HepG2 (cell line): Measurements from ENCODE around the gene TEDC1. TPM values are rescaled to one million over a fixed set of nuclear protein-coding genes. Genes with fewer than 3 reads are reported as not detected.

ENCODE experiments used
- CENPX ChIP-seq: sonication (generic); formaldehyde crosslinking; IDR thresholded peaks from 2 replicates; pipeline ENCODE4 v1.9.0; 2021; ENCODE audit warnings: mild to moderate bottlenecking, missing genetic modification reagents, moderate library complexity
- CHCHD3 ChIP-seq: sonication (generic); formaldehyde crosslinking; IDR thresholded peaks from 2 replicates; pipeline ENCODE4 v1.8.0; 2022; ENCODE audit warnings: mild to moderate bottlenecking, missing genetic modification reagents, moderate library complexity
- DNMT3B ChIP-seq: conservative IDR thresholded peaks from 2 replicates; pipeline ENCODE4 v1.6.1; 2016; ENCODE audit warnings: missing biosample characterization, control low read depth
- FOSL2 ChIP-seq: sonication (generic); formaldehyde crosslinking; IDR thresholded peaks from 2 replicates; pipeline ENCODE4 v1.4.0; 2020; ENCODE audit warnings: missing genetic modification reagents
- FOXK1 ChIP-seq: sonication (generic); formaldehyde crosslinking; IDR thresholded peaks from 2 replicates; pipeline ENCODE4 v1.4.0; 2020; ENCODE audit warnings: low read depth, missing genetic modification reagents, borderline replicate concordance
- FOXK2 ChIP-seq: fragments of 450-650 bp; IDR thresholded peaks from 2 replicates; pipeline ENCODE4 v1.6.1; 2016
- GZF1 ChIP-seq: sonication (generic); formaldehyde crosslinking; IDR thresholded peaks from 2 replicates; pipeline ENCODE4 v1.5.1; 2020; ENCODE audit warnings: mild to moderate bottlenecking, missing genetic modification reagents
- IKZF4 ChIP-seq: sonication (generic); formaldehyde crosslinking; IDR thresholded peaks from 2 replicates; pipeline ENCODE4 v1.5.1; 2020; ENCODE audit warnings: borderline replicate concordance, mild to moderate bottlenecking, low read depth, missing genetic modification reagents; ENCODE audit errors: not compliant biosample characterization
- ISL2 ChIP-seq: sonication (generic); formaldehyde crosslinking; IDR thresholded peaks from 2 replicates; pipeline ENCODE4 v1.5.0; 2020; ENCODE audit warnings: missing genetic modification reagents
- KLF15 ChIP-seq: sonication (generic); formaldehyde crosslinking; IDR thresholded peaks from 2 replicates; pipeline ENCODE4 v1.8.1; 2023; ENCODE audit warnings: borderline replicate concordance, mild to moderate bottlenecking, inconsistent platforms, missing genetic modification reagents, mixed read lengths
- MXI1 ChIP-seq: IDR thresholded peaks from 3 replicates; pipeline ENCODE4 v1.6.1; 2012; ENCODE audit warnings: low read depth, low read length, inconsistent platforms, borderline replicate concordance
- MYC ChIP-seq: sonication (generic); formaldehyde crosslinking; IDR thresholded peaks from 2 replicates; pipeline ENCODE4 v1.9.0; 2021; ENCODE audit warnings: missing genetic modification reagents, borderline replicate concordance
- NR3C1 ChIP-seq: sonication (generic); formaldehyde crosslinking; IDR thresholded peaks from 2 replicates; pipeline ENCODE4 v1.4.0; 2020; ENCODE audit warnings: missing genetic modification reagents
- PTBP1 ChIP-seq: fragments of 200-400 bp; formaldehyde crosslinking; IDR thresholded peaks from 2 replicates; pipeline ENCODE4 v1.6.1; 2018; ENCODE audit warnings: low read length, low read depth; ENCODE audit not compliant: poor library complexity, severe bottlenecking
- RFX3 ChIP-seq: IDR thresholded peaks from 2 replicates; pipeline ENCODE4 v1.6.1; 2016; ENCODE audit warnings: missing biosample characterization, missing genetic modification reagents
- SIN3A ChIP-seq: IDR thresholded peaks from 2 replicates; pipeline ENCODE4 v1.6.1; 2011; ENCODE audit warnings: low read depth, mild to moderate bottlenecking, control low read depth, low read length, borderline replicate concordance
- SRSF1 ChIP-seq: fragments of 200-400 bp; formaldehyde crosslinking; optimal IDR thresholded peaks from 2 replicates; pipeline ENCODE3; 2017; ENCODE audit warnings: mild to moderate bottlenecking, low read depth, low read length, moderate library complexity
- TAF1 ChIP-seq: sonication (generic); formaldehyde crosslinking; IDR thresholded peaks from 2 replicates; pipeline ENCODE4 v1.4.0; 2020; ENCODE audit warnings: missing genetic modification reagents
- ZFP36L1 ChIP-seq: sonication (generic); formaldehyde crosslinking; IDR thresholded peaks from 2 replicates; pipeline ENCODE4 v1.8.0; 2022; ENCODE audit warnings: mild to moderate bottlenecking, missing genetic modification reagents, moderate library complexity
- ZFP82 ChIP-seq: sonication (generic); formaldehyde crosslinking; IDR thresholded peaks from 2 replicates; pipeline ENCODE4 v1.5.1; 2020; ENCODE audit warnings: mild to moderate bottlenecking, missing genetic modification reagents, borderline replicate concordance
- ZFP91 ChIP-seq: sonication (generic); formaldehyde crosslinking; IDR thresholded peaks from 2 replicates; pipeline ENCODE4 v1.9.0; 2022; ENCODE audit warnings: missing genetic modification reagents, mild to moderate bottlenecking, borderline replicate concordance
- ZNF274 ChIP-seq: sonication (generic); formaldehyde crosslinking; IDR thresholded peaks from 2 replicates; pipeline ENCODE4 v1.5.1; 2020; ENCODE audit warnings: mild to moderate bottlenecking, missing genetic modification reagents
- ZNF350 ChIP-seq: sonication (generic); formaldehyde crosslinking; IDR thresholded peaks from 2 replicates; pipeline ENCODE4 v1.4.0; 2020; ENCODE audit warnings: mild to moderate bottlenecking, low read depth, missing genetic modification reagents, borderline replicate concordance
- ZNF557 ChIP-seq: sonication (generic); formaldehyde crosslinking; IDR thresholded peaks from 2 replicates; pipeline ENCODE4 v1.4.0; 2020; ENCODE audit warnings: missing genetic modification reagents
- ZNF740 ChIP-seq: sonication (generic); formaldehyde crosslinking; IDR thresholded peaks from 2 replicates; pipeline ENCODE4 v1.4.0; 2020; ENCODE audit warnings: missing genetic modification reagents
- ZSCAN30 ChIP-seq: sonication (generic); formaldehyde crosslinking; IDR thresholded peaks from 2 replicates; pipeline ENCODE4 v1.5.0; 2020; ENCODE audit warnings: mild to moderate bottlenecking, missing genetic modification reagents
- polyA plus RNA-seq, 8 experiments: library from polyadenylated mRNA; depleted of rRNA in 3 of 8; stranded (reverse) in 7 of 8; unstranded in 1 of 8; fragments of >200 nt; fragmentation: Illumina TruSeq in 4 of 8; extraction: Trizol in 4 of 8; gene quantifications; 2 replicates each; pipeline versions ENCODE4 v1.2.1 to v1.2.3, GENCODE V29; 2011 to 2016; ENCODE audit warnings: low read depth in 4 of 8, missing spikeins in 1 of 8, mixed read lengths in 1 of 8; ENCODE audit not compliant: insufficient read depth in 1 of 8
- total RNA-seq, 5 experiments: library from RNA; depleted of rRNA; stranded (reverse); fragments of >200 nt; fragmentation: Illumina TruSeq; extraction: Trizol; gene quantifications; 2 replicates each; pipeline ENCODE4 v1.2.3, GENCODE V29; 2016; ENCODE audit warnings: low read depth in 1 of 5
- TF ChIP-seq, protein P1 (sequence below): sonication (generic); formaldehyde crosslinking; IDR thresholded peaks from 2 replicates; pipeline ENCODE4 v1.4.0; 2020; ENCODE audit warnings: mild to moderate bottlenecking, missing genetic modification reagents
- TF ChIP-seq, protein P2 (sequence below): sonication (generic); formaldehyde crosslinking; IDR thresholded peaks from 2 replicates; pipeline ENCODE4 v1.9.0; 2021; ENCODE audit warnings: missing genetic modification reagents, mild to moderate bottlenecking, borderline replicate concordance

Gene TEDC1
- total and polyA plus RNA-seq, 2 of the 13 experiments (the other 11 are each of a cell fraction or from before 2014, with no cell fraction given): 5.7 to 27.4 TPM

GRCh38 chr14:105529569-105530284 lies 38.7 kb downstream of the TEDC1 start (continued):
- TF ChIP-seq, protein P1, sequence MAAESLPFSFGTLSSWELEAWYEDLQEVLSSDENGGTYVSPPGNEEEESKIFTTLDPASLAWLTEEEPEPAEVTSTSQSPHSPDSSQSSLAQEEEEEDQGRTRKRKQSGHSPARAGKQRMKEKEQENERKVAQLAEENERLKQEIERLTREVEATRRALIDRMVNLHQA (CRISPR knock-in tag): no peak
- TF ChIP-seq ZFP82 (CRISPR knock-in tag) (no peak), ISL2 (CRISPR knock-in tag) (no peak), MXI1 (no peak), RFX3 (no peak), PTBP1 (no peak), ZNF274 (CRISPR knock-in tag) (no peak), SIN3A (peak; percentile 40; the same call in 1 of the 2 replicates), ZNF740 (CRISPR knock-in tag) (no peak), TAF1 (no peak), ZNF350 (CRISPR knock-in tag) (no peak), FOXK1 (CRISPR knock-in tag) (0 out of 2 replicates have a peak, but pooled peaks have one; percentile 57), GZF1 (CRISPR knock-in tag) (no peak), FOXK2 (no peak), DNMT3B (CRISPR knock-in tag) (no peak), ZSCAN30 (CRISPR knock-in tag) (no peak), NR3C1 (CRISPR knock-in tag) (no peak), ZNF557 (CRISPR knock-in tag) (no peak), KLF15 (CRISPR knock-in tag) (no peak), SRSF1 (no peak), MYC (CRISPR knock-in tag) (no peak), FOSL2 (CRISPR knock-in tag) (no peak), CENPX (CRISPR knock-in tag) (no peak), ZFP36L1 (CRISPR knock-in tag) (no peak), ZFP91 (peak; percentile 52; the same call in 1 of the 2 replicates), CHCHD3 (CRISPR knock-in tag) (no peak), IKZF4 (CRISPR knock-in tag) (no peak)
- TF ChIP-seq, protein P2, sequence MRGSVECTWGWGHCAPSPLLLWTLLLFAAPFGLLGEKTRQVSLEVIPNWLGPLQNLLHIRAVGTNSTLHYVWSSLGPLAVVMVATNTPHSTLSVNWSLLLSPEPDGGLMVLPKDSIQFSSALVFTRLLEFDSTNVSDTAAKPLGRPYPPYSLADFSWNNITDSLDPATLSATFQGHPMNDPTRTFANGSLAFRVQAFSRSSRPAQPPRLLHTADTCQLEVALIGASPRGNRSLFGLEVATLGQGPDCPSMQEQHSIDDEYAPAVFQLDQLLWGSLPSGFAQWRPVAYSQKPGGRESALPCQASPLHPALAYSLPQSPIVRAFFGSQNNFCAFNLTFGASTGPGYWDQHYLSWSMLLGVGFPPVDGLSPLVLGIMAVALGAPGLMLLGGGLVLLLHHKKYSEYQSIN (CRISPR knock-in tag): no peak
